Vagina (tissue), 2 donors: Measurements from ENCODE around the gene DGKB. TPM values are rescaled to one million over a fixed set of nuclear protein-coding genes. Genes with fewer than 3 reads are reported as not detected.

Experiments
- DNase-seq, 2 donors: peaks; one replicate each; pipeline ENCODE4 v3.0.0-alpha.2; 2017; ENCODE audit errors: extremely low spot score in 2 of 2
- H3K27ac ChIP-seq: fragments of 200-600 bp; sonication (generic); one replicate; pipeline ENCODE4 v1.5.1; 2019
- H3K27me3 ChIP-seq: fragments of 200-600 bp; sonication (generic); one replicate; pipeline ENCODE4 v1.5.1; 2019
- H3K36me3 ChIP-seq, 2 donors: fragments of 200-600 bp; sonication (generic); one replicate each; pipeline ENCODE4 v1.5.1; 2017 to 2019
- H3K4me1 ChIP-seq: fragments of 200-600 bp; sonication (generic); one replicate; pipeline ENCODE4 v1.5.1; 2019
- H3K4me3 ChIP-seq, 2 donors: fragments of 200-600 bp; sonication (generic); 1 replicate in 1 of 2; 2 replicates in 1 of 2; pipeline ENCODE4 v1.5.1; 2016 to 2019
- H3K9me3 ChIP-seq: fragments of 200-600 bp; sonication (generic); one replicate; pipeline ENCODE4 v1.5.1; 2019
- POLR2A ChIP-seq, 2 donors: fragments of 450-650 bp; IDR thresholded peaks; one replicate each; pipeline ENCODE4 v1.6.1; 2017; ENCODE audit warnings: antibody characterized with exemption in 2 of 2, mild to moderate bottlenecking in 2 of 2, moderate library complexity in 2 of 2
- POLR2AphosphoS5 ChIP-seq, 2 donors: sonication (generic); formaldehyde crosslinking; IDR thresholded peaks; one replicate each; pipeline ENCODE4 v1.9.0; 2017; ENCODE audit warnings: antibody characterized with exemption in 2 of 2, mild to moderate bottlenecking in 2 of 2, low read depth in 1 of 2; ENCODE audit not compliant: insufficient read depth in 1 of 2
- intact Hi-C: fragments of 100-400 bp; cut with DNase I; formaldehyde crosslinking; loops from one replicate; pipeline ENCODE4 v1.15.1; 2023
- total RNA-seq: library from RNA; depleted of rRNA; stranded (reverse); fragments of >200 nt; gene quantifications from one replicate; pipeline ENCODE4 v1.2.3, GENCODE V29; 2016
- TF ChIP-seq, protein P1 (sequence below), 3 experiments: fragments of 450-650 bp in 2 of 3; fragments of 200-600 bp in 1 of 3; sonication (generic) in 1 of 3; IDR thresholded peaks; one replicate each; pipeline ENCODE4 v1.5.1; 2017 to 2019; ENCODE audit warnings: antibody characterized with exemption in 3 of 3, mild to moderate bottlenecking in 2 of 3, moderate library complexity in 2 of 3

The DGKB gene
- total RNA-seq, 1 donor from 2014 or later: 2.2 TPM

- Histone ChIP-seq H3K4me3 (no peak overlapping the region), H3K27me3 (no peaks in the 10 kb centered on the region), H3K27ac (no peak overlapping the region), H3K36me3 (no peaks in the 10 kb centered on the region), H3K4me1 (no peaks in the 10 kb centered on the region), H3K9me3 (no peaks in the 10 kb centered on the region)
- intact Hi-C loops: no loop called here
- DNase-seq: no peak
- no peak for TF ChIP-seq POLR2A (IDR thresholded peaks at IDR 0.05)
- TF ChIP-seq POLR2AphosphoS5 (IDR thresholded peaks at IDR 0.05; ENCODE audit: insufficient read depth in 1 of 2, low read depth in 1 of 2): no peak
- TF ChIP-seq, protein P1, sequence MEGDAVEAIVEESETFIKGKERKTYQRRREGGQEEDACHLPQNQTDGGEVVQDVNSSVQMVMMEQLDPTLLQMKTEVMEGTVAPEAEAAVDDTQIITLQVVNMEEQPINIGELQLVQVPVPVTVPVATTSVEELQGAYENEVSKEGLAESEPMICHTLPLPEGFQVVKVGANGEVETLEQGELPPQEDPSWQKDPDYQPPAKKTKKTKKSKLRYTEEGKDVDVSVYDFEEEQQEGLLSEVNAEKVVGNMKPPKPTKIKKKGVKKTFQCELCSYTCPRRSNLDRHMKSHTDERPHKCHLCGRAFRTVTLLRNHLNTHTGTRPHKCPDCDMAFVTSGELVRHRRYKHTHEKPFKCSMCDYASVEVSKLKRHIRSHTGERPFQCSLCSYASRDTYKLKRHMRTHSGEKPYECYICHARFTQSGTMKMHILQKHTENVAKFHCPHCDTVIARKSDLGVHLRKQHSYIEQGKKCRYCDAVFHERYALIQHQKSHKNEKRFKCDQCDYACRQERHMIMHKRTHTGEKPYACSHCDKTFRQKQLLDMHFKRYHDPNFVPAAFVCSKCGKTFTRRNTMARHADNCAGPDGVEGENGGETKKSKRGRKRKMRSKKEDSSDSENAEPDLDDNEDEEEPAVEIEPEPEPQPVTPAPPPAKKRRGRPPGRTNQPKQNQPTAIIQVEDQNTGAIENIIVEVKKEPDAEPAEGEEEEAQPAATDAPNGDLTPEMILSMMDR (IDR thresholded peaks at IDR 0.05): no peak
Observed at GRCh38 chr7:14691034-14691433, 211.5 kb downstream of the DGKB start.

GRCh38 chr7:14690486-14690885, 212.1 kb downstream of the DGKB start:
- no peaks in the 10 kb centered on the region for H3K27me3 ChIP-seq
- H3K4me3 ChIP-seq: no peak overlapping the region
- TF ChIP-seq POLR2AphosphoS5 (IDR thresholded peaks at IDR 0.05; ENCODE audit: insufficient read depth in 1 of 2, low read depth in 1 of 2): no peak
- TF ChIP-seq POLR2A (IDR thresholded peaks at IDR 0.05): no peak
- TF ChIP-seq, protein P1 (IDR thresholded peaks at IDR 0.05): no peak
- no peak overlapping the region for H3K27ac ChIP-seq
- no peaks in the 10 kb centered on the region for H3K9me3 ChIP-seq
- DNase-seq: no peak
- no peaks in the 10 kb centered on the region for H3K4me1 ChIP-seq
- H3K36me3 ChIP-seq: no peaks in the 10 kb centered on the region
- intact Hi-C loops: no loop called here

DNA sequence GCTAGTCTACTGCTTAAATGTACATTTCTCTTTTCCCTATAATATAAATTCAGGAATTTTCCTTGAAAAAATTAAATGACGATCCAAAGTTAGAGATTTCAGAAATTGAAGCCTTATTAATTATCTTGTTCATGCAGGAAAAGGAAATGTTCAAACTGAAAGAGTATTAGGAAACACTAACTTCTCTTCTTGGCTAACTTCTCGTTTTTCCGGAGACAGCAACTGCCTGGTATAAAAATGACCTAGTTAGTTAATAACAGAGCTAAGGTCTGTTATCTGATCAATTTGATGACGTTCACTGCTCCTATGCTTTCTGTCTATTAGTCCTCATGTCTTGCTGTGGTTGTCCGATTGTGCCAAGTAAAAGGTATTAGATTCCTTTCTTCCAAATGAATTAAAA, 212.5 kb downstream of the DGKB start:
- H3K9me3 ChIP-seq: no peaks in the 10 kb centered on the region
- no peak overlapping the region for H3K27ac ChIP-seq
- intact Hi-C loops: no loop called here
- no peaks in the 10 kb centered on the region for H3K36me3 ChIP-seq
- no peaks in the 10 kb centered on the region for H3K27me3 ChIP-seq
- no peak for DNase-seq
- TF ChIP-seq, protein P1 (IDR thresholded peaks at IDR 0.05): no peak
- TF ChIP-seq POLR2AphosphoS5 (IDR thresholded peaks at IDR 0.05; ENCODE audit: insufficient read depth in 1 of 2, low read depth in 1 of 2) (no peak), POLR2A (IDR thresholded peaks at IDR 0.05) (no peak)
- H3K4me3 ChIP-seq: no peak overlapping the region
- H3K4me1 ChIP-seq: no peaks in the 10 kb centered on the region

DNA sequence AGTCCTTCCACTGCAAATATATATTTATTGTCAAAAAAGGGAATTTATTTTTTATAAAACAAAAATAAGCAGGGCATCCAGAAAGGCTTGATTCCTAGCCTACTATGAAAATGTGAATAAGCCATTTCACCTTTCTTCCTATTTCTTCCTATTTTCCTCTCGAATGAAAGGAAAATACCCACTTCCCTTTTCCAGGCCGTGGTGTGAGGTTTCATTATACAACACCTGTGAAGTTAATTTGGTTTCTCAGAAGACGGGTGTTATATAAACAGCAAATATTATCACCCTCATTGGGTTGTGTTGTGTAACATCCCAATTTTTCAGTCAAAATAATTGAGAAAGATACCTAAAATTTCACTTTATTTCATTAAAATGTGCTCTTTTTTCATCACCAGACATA, 214.3 kb downstream of the DGKB start:
- no peak for DNase-seq
- TF ChIP-seq POLR2AphosphoS5 (IDR thresholded peaks at IDR 0.05; ENCODE audit: insufficient read depth in 1 of 2, low read depth in 1 of 2) (no peak), POLR2A (IDR thresholded peaks at IDR 0.05) (no peak)
- TF ChIP-seq, protein P1 (IDR thresholded peaks at IDR 0.05): no peak
- Histone ChIP-seq H3K9me3 (no peaks in the 10 kb centered on the region), H3K36me3 (no peaks in the 10 kb centered on the region), H3K27me3 (no peaks in the 10 kb centered on the region), H3K4me1 (no peaks in the 10 kb centered on the region), H3K27ac (no peak overlapping the region), H3K4me3 (no peak overlapping the region)
- intact Hi-C loops: no loop called here

- intact Hi-C loops: no loop called here
- H3K27ac ChIP-seq: no peak overlapping the region
- H3K4me3 ChIP-seq: no peak overlapping the region
- H3K36me3 ChIP-seq: no peaks in the 10 kb centered on the region
- no peaks in the 10 kb centered on the region for H3K27me3 ChIP-seq
- no peak for DNase-seq
- TF ChIP-seq POLR2A (IDR thresholded peaks at IDR 0.05): no peak
- TF ChIP-seq POLR2AphosphoS5 (IDR thresholded peaks at IDR 0.05; ENCODE audit: insufficient read depth in 1 of 2, low read depth in 1 of 2): no peak
- TF ChIP-seq, protein P1 (IDR thresholded peaks at IDR 0.05): no peak
- H3K9me3 ChIP-seq: no peaks in the 10 kb centered on the region
- no peaks in the 10 kb centered on the region for H3K4me1 ChIP-seq
Observed at GRCh38 chr7:14687777-14688176, 214.8 kb downstream of the DGKB start.
